ENCODE measurements around the gene PRND. TPM values are rescaled to one million over a fixed set of nuclear protein-coding genes. Genes with fewer than 3 reads are reported as not detected.
"Not testable (repeated sequence)": the region's sequence is repeated elsewhere in the genome, so short reads cannot be mapped to it uniquely, and the experiment has no call there.

PRND gene
- polyA plus RNA-seq, 3 donors: 3.4 to 5.7 (median 4.2) TPM

DNA sequence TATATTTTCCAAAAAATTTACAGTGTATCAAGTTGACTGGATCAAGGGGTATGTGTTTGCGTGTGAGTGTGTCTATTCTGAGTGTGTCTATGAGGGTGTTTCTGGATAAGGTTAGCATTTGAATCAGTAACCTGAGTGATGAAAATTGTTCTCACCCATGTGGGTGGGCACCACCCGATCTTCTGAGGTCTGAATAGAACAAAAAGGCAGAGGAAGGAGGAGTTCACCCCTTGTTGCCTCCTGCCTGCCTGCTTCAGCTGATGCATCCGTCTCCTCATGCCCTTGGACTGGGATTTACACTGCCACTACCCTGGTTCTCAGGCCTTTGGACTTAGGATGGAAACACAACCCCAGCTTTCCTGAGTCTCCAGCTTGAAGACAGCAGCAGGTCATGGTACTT, 13.7 kb upstream of the PRND start:
- DNase-seq (ENCODE audit: low read depth in 3 of 3, low spot score in 2 of 3): no peak

DNA sequence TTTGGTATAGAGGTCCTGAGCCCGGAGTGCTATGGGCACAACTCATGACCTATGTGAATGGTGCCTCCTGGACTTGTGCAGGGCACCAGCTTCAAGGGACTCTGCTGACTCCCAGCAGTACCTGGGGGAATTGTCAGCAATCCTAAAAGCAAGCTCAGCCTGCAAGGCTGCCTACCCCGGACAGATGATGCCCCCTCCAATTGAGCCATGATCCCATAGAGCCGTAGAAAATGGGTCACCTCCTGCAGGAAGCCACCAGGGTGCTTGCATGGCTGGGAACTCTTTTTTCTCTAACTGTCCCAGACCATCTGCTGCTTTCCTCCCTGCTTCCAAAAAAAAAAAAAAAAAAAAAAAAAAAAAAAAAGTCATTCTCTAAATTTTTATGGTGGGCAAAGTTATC, 12.9 kb upstream of the PRND start:
- no peak for DNase-seq (ENCODE audit: low read depth in 3 of 3, low spot score in 2 of 3)

DNA sequence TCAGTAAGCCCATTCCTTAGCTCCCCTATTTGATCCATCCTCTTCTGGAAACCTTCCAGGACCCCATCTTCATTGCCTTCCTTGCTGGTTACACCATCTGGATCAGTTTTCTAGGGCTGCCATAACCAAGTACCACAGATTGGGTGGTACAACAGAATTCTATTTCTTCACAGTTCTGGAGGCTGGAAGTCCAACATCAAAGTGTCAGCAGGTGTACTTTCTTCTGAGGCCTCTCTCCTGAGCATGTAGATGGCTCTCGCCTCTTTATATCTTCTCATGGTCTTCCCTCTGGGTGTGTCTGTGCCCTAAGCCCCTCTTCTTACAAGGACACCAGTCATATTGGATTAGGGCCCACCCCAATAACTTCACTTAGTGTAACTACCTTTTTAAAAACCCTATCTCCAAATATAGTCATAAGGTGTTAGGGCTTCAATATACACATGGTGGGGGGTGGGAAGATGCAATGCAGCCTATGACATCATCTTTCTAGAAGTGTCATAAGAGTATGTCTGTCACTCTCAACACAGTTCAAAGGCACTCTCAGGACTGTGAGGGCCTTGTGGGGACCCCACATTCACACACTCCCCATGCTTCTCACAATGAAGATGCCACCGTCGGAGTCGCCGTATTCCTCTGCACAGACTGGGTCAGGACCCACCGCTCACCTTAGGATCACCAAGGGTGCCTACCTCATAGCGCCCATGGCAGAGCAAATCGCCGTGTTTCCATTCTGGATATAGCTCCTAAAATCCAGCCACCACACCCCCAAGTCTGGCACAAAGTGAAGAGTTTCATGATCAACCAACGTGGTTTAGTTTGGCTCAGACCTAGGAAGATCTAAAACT, 12.2 kb upstream of the PRND start:
- DNase-seq (ENCODE audit: low read depth in 3 of 3, low spot score in 2 of 3): no peak

DNA sequence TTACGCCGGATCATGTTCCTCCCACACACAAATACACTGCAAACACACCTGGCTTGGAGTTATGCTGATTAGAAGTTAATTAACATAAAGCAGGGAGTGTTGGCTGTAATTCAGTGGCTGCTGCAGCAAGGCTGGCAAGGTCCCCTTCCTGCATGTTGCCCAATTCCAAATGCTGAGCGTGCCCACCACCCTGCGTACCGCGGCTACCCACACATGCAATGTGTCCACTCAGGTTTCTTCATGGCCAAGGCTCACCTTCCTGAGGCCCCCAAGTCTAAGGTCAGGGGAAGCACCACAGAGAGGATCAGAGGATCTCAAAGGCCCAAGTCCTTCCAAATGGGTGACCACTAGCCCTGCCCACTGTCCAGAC, 11.6 kb upstream of the PRND start:
- no peak for DNase-seq (ENCODE audit: low read depth in 3 of 3, low spot score in 2 of 3)

DNA sequence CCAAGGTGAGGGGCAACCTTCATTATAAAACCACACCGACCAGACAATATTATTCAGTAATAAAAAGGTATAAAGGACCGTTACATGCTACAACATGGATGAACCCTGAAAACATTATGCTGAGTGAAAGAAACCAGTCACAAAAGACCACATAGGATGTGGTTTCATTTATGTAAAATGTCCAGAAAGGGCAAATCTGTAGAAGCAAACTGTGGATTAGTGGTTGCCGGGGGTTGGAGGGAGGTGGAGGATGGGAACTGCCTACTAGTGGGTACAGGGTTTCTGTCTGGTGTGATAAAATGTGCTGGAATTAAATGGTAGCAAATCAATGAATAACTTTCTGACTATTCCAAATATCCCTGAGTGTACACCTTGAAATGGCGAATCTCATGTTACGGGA, 10.2 kb upstream of the PRND start:
- DNase-seq (ENCODE audit: low read depth in 3 of 3, low spot score in 2 of 3): no peak

DNA sequence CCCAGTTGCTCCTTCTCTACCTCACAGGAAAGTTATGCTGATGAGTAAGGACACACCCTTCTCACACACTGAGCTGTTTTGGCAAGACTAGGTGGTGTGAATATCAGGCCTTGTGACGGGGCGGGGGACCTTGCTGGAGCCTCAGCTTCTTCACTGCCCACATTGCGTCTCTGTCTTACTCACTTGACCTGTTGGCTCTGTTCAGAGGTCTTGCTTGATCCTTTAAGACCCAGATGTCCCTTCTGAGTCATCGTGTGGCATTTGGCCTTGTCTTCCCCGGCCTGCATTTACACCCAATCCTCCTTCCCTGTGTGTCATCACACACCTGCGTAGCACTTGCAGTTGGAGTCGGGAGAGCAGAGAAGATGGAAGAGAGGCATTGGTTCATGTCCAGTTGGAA, 8.3 kb upstream of the PRND start:
- no peak for DNase-seq (ENCODE audit: low read depth in 3 of 3, low spot score in 2 of 3)

DNA sequence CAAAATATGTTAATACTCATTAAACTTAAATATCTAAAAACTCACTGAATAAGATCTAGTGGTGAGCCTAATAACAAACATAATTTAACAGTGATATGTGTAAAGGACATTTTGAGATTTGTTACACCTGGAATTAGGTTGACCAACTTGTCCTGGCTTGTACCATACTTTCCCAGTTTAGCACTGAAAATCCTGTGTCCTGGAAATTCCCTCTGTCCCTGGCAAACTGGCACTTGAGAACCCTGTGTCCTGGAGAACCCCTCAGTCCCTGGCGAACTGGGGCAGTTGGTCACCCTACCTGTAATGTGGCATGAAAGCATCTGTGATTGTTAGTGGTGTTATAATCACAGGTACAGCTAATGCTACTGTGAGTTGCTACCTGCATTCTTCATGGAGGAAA, 6.9 kb upstream of the PRND start:
- no peak for DNase-seq (ENCODE audit: low read depth in 3 of 3, low spot score in 2 of 3)

DNA sequence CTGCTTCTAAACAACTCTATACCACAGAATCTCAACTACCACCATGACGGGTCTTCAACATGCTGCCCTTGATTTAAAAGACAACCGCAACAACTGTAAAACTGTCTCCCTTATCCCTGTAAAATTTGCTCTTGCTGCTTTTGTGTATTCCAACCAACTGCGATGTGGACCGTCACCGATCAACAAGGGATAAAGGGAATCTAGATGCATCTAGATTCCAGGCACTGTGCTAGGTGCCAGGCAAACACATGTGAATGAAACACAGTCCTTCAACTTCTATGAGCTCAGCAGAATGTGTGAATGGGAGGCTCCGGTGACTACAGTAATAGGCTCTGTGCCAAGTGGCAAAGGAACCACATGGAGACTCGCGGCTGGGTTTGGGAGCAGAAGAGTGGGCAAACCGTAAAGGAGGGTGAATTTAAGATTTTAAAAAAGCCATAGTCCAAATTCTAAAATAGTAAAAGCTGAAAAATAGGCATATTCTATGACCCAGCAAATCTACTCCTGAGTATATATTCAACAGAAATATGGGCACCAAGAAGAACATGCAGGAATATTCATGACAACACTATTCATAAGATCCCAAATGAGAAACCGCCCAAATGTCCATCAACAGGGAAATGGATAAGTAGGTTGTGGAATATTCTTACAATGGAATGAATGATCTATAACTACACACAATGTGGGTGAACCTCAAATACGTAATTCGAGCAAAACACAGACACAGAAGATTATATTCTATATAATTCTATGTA, 3.7 kb upstream of the PRND start:
- no peak for DNase-seq (ENCODE audit: low read depth in 3 of 3, low spot score in 2 of 3)

DNA sequence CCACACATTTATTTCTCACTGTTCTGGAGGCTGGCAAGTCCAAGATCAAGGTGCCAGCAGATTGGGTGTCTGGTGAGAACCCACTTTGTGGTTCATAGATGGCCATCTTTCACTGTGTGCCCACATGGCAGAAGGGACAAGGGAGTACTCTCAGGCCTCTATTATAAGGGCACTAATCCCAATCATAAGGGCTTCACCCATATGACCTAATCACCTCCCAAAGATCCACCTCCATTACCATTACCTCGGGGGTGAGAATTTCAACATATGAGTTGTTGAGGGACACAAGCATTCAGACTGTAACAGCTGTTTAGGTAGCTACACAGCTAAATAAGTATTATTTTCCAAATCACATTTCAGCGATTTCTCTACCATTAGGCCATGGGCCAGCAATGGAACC, 2.5 kb upstream of the PRND start:
- DNase-seq (ENCODE audit: low read depth in 3 of 3, low spot score in 2 of 3): no peak

DNA sequence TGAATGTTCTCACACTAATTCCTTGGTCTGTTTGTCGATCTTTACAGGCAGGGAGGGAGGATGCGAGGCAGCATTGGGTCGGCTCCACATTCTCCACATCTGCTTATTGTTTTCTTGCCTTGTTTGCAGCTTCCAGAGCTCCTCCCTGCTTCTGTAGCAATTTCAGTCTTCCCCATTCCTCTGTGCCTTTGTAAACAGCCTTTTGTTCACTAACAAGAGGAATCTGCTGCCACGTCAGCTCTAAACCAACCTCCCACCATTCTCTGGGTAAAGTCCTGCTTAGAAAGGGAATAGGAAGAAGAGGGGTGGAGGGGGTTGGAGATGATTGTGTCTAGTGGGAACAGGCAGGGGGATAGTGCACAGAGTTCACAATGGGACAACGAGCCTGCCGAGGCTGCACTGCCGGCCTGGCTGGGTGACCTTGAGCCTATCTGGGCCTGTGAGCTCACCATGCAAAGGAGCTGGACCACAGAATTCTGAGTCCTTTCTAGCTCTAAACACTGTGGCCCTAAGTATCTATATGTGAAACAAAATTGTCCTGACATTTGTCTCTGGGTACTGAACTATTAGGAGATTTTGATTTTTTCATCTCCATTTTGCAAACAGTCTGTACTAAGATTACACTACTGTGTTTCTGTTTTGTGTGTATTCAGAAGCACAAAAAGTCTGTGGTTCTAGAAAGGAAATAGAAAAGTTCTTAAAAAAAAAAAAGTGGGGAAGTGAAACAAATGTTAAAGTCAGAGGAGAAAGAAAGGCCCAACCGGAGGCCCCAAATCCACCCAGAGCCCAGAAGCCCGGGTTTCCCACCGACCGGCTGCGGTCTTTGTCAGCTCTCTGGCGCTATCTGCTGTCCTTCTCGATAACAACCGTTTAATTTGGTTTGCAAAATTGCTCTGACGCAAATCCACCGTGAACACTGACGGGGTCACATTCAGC, 1.4 kb upstream of the PRND start:
- peak in 2 of 3 donors; percentile 45 to 61 for DNase-seq (ENCODE audit: low read depth in 3 of 3, low spot score in 2 of 3)

DNA sequence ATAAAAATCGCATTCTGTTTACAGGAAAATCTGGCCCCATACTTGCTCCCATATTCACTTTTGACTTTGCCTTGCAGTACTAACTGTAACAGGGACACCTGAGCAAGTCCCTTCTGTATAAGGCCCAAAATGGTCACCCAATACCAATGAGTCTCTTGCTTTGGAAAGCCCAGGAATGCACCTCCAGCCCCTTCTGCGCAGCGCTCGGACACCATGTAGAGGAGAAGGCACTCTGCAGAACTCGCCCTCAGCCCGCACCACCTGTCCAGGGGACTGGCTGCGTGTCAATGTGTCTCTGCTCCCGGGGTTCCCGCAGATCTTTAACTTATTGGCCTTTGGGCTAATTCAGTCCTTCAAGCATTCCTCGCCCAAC, 746 bp upstream of the PRND start:
- DNase-seq (ENCODE audit: low read depth in 3 of 3, low spot score in 2 of 3): no peak

DNA sequence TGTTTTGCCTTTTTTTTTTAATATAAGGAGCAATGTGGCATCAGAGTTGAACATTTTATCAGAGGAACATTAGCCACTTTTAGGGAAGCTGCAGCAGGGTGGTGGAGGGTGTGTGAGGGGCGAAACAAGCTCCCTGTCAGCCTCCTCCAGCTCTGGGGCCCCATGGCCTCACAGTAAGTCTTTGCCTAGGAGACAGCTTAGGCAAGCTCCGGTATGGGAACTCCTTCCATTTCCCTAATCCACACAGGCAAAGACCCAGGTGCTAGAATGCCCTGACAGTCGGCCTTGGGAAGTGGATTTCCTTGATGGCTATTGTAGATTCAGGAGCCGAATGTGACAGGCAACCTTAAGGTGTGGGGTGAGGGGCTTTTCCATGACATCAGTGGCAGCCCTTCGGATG, 862 bp downstream of the PRND start:
- no peak for DNase-seq (ENCODE audit: low read depth in 3 of 3, low spot score in 2 of 3)

DNA sequence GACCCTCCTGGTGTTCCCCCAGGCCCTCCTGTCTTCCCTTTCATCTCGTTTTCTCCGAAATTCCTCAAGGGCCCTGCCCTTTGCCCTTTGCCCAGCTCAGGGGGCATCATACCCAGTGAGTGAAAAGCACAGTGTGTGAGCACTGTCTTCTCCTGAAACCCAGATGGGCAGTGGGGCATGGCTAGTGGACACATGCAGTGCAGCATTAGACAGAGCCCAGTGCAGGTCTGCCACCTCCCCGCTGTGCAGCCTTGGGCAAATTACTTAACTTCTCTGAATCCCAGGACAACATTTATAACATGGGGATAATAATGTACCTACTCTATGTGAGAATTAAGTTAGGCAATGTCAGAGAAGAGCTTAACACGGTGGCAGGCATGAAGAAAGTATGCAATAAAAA, 1.3 kb downstream of the PRND start:
- no peak for DNase-seq (ENCODE audit: low read depth in 3 of 3, low spot score in 2 of 3)

DNA sequence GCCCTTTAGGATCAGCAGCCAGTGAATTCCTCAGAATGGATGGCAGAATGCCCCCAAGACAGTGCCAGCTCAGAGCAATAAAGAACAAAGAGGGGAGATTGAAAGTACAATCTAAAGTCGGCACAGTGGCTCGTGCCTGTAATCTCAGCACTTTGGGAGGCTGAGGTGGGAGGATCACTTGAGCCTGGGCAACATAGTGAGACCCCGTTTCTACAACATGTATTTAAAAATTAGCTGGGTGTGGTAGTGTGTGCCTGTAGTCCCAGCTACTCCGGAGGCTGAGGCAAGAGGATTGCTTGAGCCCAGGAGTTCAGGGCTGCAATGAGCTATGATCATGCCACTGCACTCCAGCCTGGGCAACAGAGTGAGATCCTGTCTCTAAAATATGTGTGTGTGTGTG, 1.8 kb downstream of the PRND start:
- not testable (repeated sequence) for DNase-seq (ENCODE audit: low read depth in 3 of 3, low spot score in 2 of 3)

DNA sequence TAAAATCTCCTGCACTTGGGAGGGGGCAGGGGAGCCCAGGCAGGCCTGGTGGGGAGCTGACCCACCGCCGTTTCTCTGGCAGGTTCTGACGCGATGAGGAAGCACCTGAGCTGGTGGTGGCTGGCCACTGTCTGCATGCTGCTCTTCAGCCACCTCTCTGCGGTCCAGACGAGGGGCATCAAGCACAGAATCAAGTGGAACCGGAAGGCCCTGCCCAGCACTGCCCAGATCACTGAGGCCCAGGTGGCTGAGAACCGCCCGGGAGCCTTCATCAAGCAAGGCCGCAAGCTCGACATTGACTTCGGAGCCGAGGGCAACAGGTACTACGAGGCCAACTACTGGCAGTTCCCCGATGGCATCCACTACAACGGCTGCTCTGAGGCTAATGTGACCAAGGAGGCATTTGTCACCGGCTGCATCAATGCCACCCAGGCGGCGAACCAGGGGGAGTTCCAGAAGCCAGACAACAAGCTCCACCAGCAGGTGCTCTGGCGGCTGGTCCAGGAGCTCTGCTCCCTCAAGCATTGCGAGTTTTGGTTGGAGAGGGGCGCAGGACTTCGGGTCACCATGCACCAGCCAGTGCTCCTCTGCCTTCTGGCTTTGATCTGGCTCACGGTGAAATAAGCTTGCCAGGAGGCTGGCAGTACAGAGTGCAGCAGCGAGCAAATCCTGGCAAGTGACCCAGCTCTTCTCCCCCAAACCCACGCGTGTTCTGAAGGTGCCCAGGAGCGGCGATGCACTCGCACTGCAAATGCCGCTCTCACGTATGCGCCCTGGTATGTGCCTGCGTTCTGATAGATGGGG, 3.0 kb downstream of the PRND start:
- no peak for DNase-seq (ENCODE audit: low read depth in 3 of 3, low spot score in 2 of 3)

DNA sequence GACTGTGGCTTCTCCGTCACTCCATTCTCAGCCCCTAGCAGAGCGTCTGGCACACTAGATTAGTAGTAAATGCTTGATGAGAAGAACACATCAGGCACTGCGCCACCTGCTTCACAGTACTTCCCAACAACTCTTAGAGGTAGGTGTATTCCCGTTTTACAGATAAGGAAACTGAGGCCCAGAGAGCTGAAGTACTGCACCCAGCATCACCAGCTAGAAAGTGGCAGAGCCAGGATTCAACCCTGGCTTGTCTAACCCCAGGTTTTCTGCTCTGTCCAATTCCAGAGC, 3.5 kb downstream of the PRND start:
- DNase-seq (ENCODE audit: low read depth in 3 of 3, low spot score in 2 of 3): no peak

DNA sequence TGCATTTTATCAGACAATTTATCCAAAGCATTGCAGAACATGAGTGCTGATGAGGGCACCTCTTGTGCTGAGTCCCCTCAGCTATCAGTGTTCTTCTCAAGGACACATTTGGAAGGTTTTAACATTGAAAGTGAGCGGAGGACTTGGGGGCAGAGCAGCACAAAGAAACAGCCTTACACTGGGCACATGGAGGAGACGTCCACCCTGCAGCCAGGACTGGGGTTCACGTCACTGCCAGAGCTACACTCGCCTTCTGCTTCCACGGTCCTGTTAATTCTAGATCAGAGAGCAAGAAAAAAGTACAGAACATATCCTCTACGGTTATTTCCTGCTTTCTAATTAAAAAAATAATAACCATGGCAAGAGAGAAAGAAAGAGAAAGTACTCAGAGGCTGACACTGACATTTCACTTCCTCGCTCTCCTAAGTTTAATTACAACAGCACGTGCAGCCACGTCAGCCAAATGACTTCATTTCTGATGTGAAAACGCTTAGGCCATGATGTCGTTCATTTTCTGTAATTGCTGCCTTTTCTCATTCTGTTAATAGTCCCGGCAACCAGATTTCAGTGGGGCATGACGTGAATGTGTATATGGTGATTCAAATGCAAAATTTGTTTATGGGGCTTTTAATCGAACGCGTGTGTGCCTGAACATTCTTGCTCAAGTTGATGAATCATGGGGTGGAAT, 5.1 kb downstream of the PRND start:
- DNase-seq (ENCODE audit: low read depth in 3 of 3, low spot score in 2 of 3): no peak

DNA sequence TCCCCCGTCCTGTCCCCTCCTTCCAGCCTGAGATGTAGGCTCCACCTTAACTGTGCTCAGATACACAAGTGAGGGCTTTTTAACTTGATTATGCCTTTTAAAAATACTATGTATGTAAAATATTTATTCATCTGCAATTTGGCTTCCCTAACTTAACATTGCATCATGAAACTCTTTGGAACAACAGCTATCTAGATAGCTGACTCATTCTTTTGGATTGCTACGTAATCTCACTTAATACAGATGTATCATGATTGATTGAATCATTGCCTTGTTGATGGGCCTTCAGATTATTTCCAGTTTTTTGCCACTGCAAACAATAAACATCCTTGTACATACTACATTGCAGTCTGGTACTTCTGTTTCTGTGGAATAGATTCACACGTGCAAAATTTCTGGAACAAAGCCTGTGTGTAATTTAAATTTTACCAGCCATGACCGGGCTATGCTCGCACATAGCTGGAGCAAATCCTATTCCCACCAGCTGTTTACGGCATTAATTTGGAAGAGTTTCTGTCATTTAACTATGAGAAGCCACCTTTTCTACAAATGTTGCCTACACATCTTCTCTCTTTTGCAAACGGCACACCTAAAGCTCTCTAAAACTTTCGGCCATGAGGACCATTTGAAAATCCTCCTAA, 6.5 kb downstream of the PRND start:
- DNase-seq (ENCODE audit: low read depth in 3 of 3, low spot score in 2 of 3): no peak

DNA sequence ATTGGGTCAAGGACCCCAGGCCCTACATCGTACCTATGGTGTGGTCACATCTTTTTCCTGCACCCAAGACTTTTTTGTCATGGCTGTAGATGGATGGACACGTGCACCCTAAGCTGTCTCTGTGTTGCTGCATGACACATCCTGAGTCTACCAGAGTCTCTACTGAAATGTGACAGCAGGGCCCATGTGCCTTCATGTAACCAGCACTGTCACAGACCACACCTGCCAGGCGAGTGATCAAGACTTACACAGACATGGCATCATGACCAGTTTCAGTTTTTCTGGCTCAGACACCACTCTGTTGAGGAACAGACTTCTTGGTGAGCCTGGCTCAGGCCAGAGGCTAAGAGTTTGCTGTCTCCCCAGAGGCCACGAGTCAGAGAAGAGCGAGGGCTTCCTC, 7.6 kb downstream of the PRND start:
- DNase-seq (ENCODE audit: low read depth in 3 of 3, low spot score in 2 of 3): no peak

DNA sequence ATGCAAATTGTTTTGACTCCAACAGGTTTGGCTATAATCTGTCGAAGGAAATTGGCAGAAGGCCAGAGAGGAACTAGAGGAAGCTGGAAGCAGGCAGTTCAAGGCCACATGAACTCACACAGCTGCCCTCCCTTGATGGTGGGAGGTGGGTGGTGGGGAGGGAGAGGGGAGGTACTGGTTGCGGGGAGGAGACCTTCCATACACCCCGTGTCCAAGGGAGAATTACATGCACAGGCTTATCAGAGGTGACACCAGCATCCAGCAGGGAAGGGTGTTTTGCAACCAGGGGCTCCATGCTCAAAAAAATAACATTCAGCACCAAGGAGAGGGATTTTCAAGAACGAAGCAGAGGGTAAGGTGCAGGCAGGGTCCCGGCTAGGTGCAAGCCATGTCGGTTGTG, 9.1 kb downstream of the PRND start:
- DNase-seq (ENCODE audit: low read depth in 3 of 3, low spot score in 2 of 3): no peak

Data from right renal cortex interstitium (tissue), 3 donors.